HEK293 (cell line): ENCODE data around the gene RASSF8.

Experiments used
- KLF9 ChIP-seq: fragments of 450-650 bp; formaldehyde crosslinking; IDR thresholded peaks from 2 replicates; pipeline ENCODE4 v1.5.1; 2016; ENCODE audit warnings: missing biosample characterization, missing genetic modification characterization, low read depth
- MEIS1 ChIP-seq: sonication (generic); formaldehyde crosslinking; IDR thresholded peaks from 2 replicates; pipeline ENCODE4 v1.8.1; 2022; ENCODE audit warnings: missing genetic modification reagents, mild to moderate bottlenecking, borderline replicate concordance
- MYNN ChIP-seq: fragments of 450-650 bp; formaldehyde crosslinking; IDR thresholded peaks from 2 replicates; pipeline ENCODE4 v1.5.1; 2016; ENCODE audit warnings: missing biosample characterization, missing genetic modification characterization, borderline replicate concordance
- ZFP69B ChIP-seq: fragments of 450-650 bp; formaldehyde crosslinking; IDR thresholded peaks from 2 replicates; pipeline ENCODE4 v1.5.1; 2016; ENCODE audit warnings: missing biosample characterization, missing genetic modification characterization
- ZNF274 ChIP-seq, 2 experiments: fragments of 200-500 bp in 1 of 2; fragments of 450-650 bp in 1 of 2; sonication (Bioruptor generic) in 1 of 2; formaldehyde crosslinking in 1 of 2; IDR thresholded peaks; 2 replicates each; pipeline versions ENCODE4 v1.5.1 to v1.6.1; 2014 to 2016; ENCODE audit warnings: borderline replicate concordance in 1 of 2, inconsistent platforms in 1 of 2, low read length in 1 of 2, missing biosample characterization in 1 of 2, missing genetic modification characterization in 1 of 2
- ZNF391 ChIP-seq: fragments of 450-650 bp; formaldehyde crosslinking; IDR thresholded peaks from 2 replicates; pipeline ENCODE4 v1.5.1; 2016; ENCODE audit warnings: low read depth, missing biosample characterization, missing genetic modification characterization, borderline replicate concordance
- TF ChIP-seq, protein P1 (sequence below): fragments of 450-650 bp; formaldehyde crosslinking; IDR thresholded peaks from 2 replicates; pipeline ENCODE4 v1.5.1; 2016; ENCODE audit warnings: missing biosample characterization, missing genetic modification characterization
- TF ChIP-seq, protein P2 (sequence below): fragments of 450-650 bp; formaldehyde crosslinking; IDR thresholded peaks from 2 replicates; pipeline ENCODE4 v1.5.1; 2016; ENCODE audit warnings: missing biosample characterization, missing genetic modification characterization
- TF ChIP-seq, protein P3 (sequence below): fragments of 450-650 bp; formaldehyde crosslinking; IDR thresholded peaks from 2 replicates; pipeline ENCODE4 v1.5.1; 2016; ENCODE audit warnings: missing biosample characterization, missing genetic modification characterization
- TF ChIP-seq, protein P4 (sequence below): fragments of 450-650 bp; formaldehyde crosslinking; IDR thresholded peaks from 2 replicates; pipeline ENCODE4 v1.5.1; 2016; ENCODE audit warnings: missing biosample characterization, missing genetic modification characterization
- TF ChIP-seq, protein P5 (sequence below): fragments of 450-650 bp; formaldehyde crosslinking; IDR thresholded peaks from 2 replicates; pipeline ENCODE4 v1.5.1; 2016; ENCODE audit warnings: missing biosample characterization, missing genetic modification characterization

DNA sequence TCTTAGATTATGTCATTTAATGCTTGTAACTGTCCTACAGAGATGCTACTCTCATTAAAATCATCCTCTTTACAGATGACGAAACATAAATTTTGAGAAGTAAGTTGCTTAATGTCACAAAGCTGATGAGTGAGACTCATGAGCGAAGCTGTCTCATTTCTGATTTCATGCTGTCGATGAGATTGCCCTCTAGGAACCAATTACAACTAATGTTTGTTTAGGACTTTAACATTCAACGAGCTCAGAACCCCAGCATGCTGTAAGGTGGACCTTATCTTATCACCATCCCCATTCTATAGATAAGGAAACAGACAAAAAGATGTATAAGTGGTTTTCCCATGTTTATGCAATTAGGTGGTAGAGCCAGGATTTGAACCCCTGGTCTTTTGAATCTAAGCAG lies 143.3 kb downstream of the RASSF8 start:
- TF ChIP-seq MEIS1 (CRISPR knock-in tag) (no peak), ZFP69B (no peak), ZNF274 (IDR thresholded peaks at IDR 0.05; ENCODE audit: low read length) (no peak), ZNF274 (tag by site-specific recombination; IDR thresholded peaks at IDR 0.05; ENCODE audit: borderline replicate concordance) (no peak), ZNF391 (tag by site-specific recombination) (no peak), MYNN (tag by site-specific recombination) (no peak), KLF9 (tag by site-specific recombination) (no peak)
- TF ChIP-seq, protein P1, sequence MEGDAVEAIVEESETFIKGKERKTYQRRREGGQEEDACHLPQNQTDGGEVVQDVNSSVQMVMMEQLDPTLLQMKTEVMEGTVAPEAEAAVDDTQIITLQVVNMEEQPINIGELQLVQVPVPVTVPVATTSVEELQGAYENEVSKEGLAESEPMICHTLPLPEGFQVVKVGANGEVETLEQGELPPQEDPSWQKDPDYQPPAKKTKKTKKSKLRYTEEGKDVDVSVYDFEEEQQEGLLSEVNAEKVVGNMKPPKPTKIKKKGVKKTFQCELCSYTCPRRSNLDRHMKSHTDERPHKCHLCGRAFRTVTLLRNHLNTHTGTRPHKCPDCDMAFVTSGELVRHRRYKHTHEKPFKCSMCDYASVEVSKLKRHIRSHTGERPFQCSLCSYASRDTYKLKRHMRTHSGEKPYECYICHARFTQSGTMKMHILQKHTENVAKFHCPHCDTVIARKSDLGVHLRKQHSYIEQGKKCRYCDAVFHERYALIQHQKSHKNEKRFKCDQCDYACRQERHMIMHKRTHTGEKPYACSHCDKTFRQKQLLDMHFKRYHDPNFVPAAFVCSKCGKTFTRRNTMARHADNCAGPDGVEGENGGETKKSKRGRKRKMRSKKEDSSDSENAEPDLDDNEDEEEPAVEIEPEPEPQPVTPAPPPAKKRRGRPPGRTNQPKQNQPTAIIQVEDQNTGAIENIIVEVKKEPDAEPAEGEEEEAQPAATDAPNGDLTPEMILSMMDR (tag by site-specific recombination): no peak
- TF ChIP-seq, protein P2, sequence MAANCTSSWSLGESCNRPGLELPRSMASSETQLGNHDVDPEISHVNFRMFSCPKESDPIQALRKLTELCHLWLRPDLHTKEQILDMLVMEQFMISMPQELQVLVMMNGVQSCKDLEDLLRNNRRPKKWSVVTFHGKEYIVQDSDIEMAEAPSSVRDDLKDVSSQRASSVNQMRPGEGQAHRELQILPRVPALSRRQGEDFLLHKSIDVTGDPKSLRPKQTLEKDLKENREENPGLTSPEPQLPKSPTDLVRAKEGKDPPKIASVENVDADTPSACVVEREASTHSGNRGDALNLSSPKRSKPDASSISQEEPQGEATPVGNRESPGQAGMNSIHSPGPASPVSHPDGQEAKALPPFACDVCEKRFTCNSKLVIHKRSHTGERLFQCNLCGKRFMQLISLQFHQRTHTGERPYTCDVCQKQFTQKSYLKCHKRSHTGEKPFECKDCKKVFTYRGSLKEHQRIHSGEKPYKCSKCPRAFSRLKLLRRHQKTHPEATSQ (tag by site-specific recombination): no peak
- TF ChIP-seq, protein P3, sequence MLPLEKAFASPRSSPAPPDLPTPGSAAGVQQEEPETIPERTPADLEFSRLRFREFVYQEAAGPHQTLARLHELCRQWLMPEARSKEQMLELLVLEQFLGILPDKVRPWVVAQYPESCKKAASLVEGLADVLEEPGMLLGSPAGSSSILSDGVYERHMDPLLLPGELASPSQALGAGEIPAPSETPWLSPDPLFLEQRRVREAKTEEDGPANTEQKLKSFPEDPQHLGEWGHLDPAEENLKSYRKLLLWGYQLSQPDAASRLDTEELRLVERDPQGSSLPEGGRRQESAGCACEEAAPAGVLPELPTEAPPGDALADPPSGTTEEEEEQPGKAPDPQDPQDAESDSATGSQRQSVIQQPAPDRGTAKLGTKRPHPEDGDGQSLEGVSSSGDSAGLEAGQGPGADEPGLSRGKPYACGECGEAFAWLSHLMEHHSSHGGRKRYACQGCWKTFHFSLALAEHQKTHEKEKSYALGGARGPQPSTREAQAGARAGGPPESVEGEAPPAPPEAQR (tag by site-specific recombination): no peak
- TF ChIP-seq, protein P4, sequence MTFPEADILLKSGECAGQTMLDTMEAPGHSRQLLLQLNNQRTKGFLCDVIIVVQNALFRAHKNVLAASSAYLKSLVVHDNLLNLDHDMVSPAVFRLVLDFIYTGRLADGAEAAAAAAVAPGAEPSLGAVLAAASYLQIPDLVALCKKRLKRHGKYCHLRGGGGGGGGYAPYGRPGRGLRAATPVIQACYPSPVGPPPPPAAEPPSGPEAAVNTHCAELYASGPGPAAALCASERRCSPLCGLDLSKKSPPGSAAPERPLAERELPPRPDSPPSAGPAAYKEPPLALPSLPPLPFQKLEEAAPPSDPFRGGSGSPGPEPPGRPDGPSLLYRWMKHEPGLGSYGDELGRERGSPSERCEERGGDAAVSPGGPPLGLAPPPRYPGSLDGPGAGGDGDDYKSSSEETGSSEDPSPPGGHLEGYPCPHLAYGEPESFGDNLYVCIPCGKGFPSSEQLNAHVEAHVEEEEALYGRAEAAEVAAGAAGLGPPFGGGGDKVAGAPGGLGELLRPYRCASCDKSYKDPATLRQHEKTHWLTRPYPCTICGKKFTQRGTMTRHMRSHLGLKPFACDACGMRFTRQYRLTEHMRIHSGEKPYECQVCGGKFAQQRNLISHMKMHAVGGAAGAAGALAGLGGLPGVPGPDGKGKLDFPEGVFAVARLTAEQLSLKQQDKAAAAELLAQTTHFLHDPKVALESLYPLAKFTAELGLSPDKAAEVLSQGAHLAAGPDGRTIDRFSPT (tag by site-specific recombination): no peak
- TF ChIP-seq, protein P5, sequence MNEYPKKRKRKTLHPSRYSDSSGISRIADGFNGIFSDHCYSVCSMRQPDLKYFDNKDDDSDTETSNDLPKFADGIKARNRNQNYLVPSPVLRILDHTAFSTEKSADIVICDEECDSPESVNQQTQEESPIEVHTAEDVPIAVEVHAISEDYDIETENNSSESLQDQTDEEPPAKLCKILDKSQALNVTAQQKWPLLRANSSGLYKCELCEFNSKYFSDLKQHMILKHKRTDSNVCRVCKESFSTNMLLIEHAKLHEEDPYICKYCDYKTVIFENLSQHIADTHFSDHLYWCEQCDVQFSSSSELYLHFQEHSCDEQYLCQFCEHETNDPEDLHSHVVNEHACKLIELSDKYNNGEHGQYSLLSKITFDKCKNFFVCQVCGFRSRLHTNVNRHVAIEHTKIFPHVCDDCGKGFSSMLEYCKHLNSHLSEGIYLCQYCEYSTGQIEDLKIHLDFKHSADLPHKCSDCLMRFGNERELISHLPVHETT (tag by site-specific recombination): no peak
